Endothelial cell of umbilical vein (primary cell): ENCODE measurements around the gene CFAP99. TPM values are rescaled to one million over a fixed set of nuclear protein-coding genes. Genes with fewer than 3 reads are reported as not detected.

Experiments used
- BruUV-seq: library from RNA; stranded (reverse); fragments of 400-500 nt; replicated peaks from 2 replicates; lab custom pipeline; 2021; lab: Mats Ljungman, UMichigan
- CTCF ChIA-PET: fragments of 300-600, 350-600 bp; sonication (Branson Sonifier 250); formaldehyde crosslinking; loops from one replicate; lab custom pipeline; 2021; ENCODE audit warnings: antibody characterized with exemption, inconsistent platforms; lab: Charles Lee
- POLR2A ChIA-PET: fragments of 300-600, 350-600 bp; sonication (Branson Sonifier 250); formaldehyde crosslinking; loops from one replicate; lab custom pipeline; 2021; ENCODE audit warnings: antibody characterized with exemption, inconsistent platforms; lab: Charles Lee
- DNase-seq: peaks from one replicate; pipeline ENCODE4 v3.0.0-alpha.2; 2011; ENCODE audit warnings: low read depth, low spot score
- FAIRE-seq: peaks from 2 replicates; lab custom pipeline; 2011; peaks lifted over from hg19 to GRCh38; lab: Jason Lieb, UNC
- H2AFZ ChIP-seq: 2 replicates; pipeline ENCODE4 v1.6.0; 2012; ENCODE audit warnings: low read depth, low read length, control low read depth, inconsistent platforms
- H3K27ac ChIP-seq: 2 replicates; pipeline ENCODE4 v1.5.1; 2011; ENCODE audit warnings: low read depth, mild to moderate bottlenecking, control low read depth, low read length, moderate library complexity; ENCODE audit not compliant: insufficient read depth
- H3K27me3 ChIP-seq, 2 experiments: 2 replicates each; pipeline versions ENCODE4 v1.6.0 to v1.6.1; 2011; ENCODE audit warnings: low read length in 2 of 2, mixed read lengths in 1 of 2; ENCODE audit not compliant: control insufficient read depth in 2 of 2, insufficient read depth in 2 of 2
- H3K36me3 ChIP-seq, 2 experiments: 2 replicates in 1 of 2; 3 replicates in 1 of 2; pipeline ENCODE4 v1.5.1; 2011; ENCODE audit warnings: low read length in 2 of 2, mild to moderate bottlenecking in 1 of 2, moderate library complexity in 1 of 2; ENCODE audit not compliant: control insufficient read depth in 2 of 2, insufficient read depth in 2 of 2; ENCODE audit errors: extremely low read depth in 1 of 2
- H3K4me1 ChIP-seq: 3 replicates; pipeline ENCODE4 v1.5.1; 2011; ENCODE audit warnings: mild to moderate bottlenecking, low read length; ENCODE audit not compliant: control insufficient read depth, insufficient read depth; ENCODE audit errors: extremely low read depth
- H3K4me2 ChIP-seq: 2 replicates; pipeline ENCODE4 v1.6.1; 2011; ENCODE audit warnings: low read length, control low read depth, mixed read lengths; ENCODE audit not compliant: insufficient read depth
- H3K4me3 ChIP-seq, 3 experiments: fragments of 200-600 bp in 1 of 3; sonication (generic), shearing (Covaris generic) in 1 of 3; replicated peaks in 1 of 3; 2 replicates each; pipeline ENCODE4 v1.5.1; 2011 to 2016; ENCODE audit warnings: control low read depth in 3 of 3, low read length in 3 of 3, mild to moderate bottlenecking in 2 of 3, inconsistent platforms in 1 of 3, low read depth in 1 of 3, moderate library complexity in 1 of 3; ENCODE audit not compliant: insufficient read depth in 1 of 3
- H3K79me2 ChIP-seq: 2 replicates; pipeline ENCODE4 v1.6.0; 2012; ENCODE audit warnings: low read length, inconsistent platforms; ENCODE audit not compliant: control insufficient read depth, insufficient read depth
- H3K9ac ChIP-seq: replicated peaks from 2 replicates; pipeline ENCODE3; 2011; ENCODE audit warnings: low read length, control low read depth; ENCODE audit not compliant: insufficient read depth; ENCODE audit errors: extremely low read depth
- H3K9me1 ChIP-seq: replicated peaks from 3 replicates; pipeline ENCODE4 v1.6.0; 2011; ENCODE audit warnings: mild to moderate bottlenecking, low read length; ENCODE audit not compliant: control insufficient read depth, insufficient read depth; ENCODE audit errors: extremely low read depth
- H3K9me3 ChIP-seq: replicated peaks from 2 replicates; pipeline ENCODE4 v1.5.1; 2012; ENCODE audit warnings: low read length, inconsistent platforms; ENCODE audit not compliant: control insufficient read depth, insufficient read depth
- H4K20me1 ChIP-seq: replicated peaks from 2 replicates; pipeline ENCODE3; 2011; ENCODE audit warnings: mild to moderate bottlenecking, low read length; ENCODE audit not compliant: control insufficient read depth, insufficient read depth; ENCODE audit errors: extremely low read depth
- MYC ChIP-seq: IDR thresholded peaks from one replicate; pipeline ENCODE4 v1.6.1; 2011; ENCODE audit warnings: mild to moderate bottlenecking, low read depth, low read length
- POLR2A ChIP-seq: IDR thresholded peaks from 2 replicates; pipeline ENCODE4 v1.6.1; 2012; ENCODE audit warnings: low read depth, mild to moderate bottlenecking, control low read depth, low read length
- dilution Hi-C: fragments of 300-500 bp; cut with MboI; formaldehyde crosslinking; loops from one replicate; pipeline ENCODE4 v1.15.0; 2019; ENCODE audit warnings: low sequenced_read_pairs; ENCODE audit not compliant: extremely low pct_ligation_motif_present
- intact Hi-C: fragments of 100-400 bp; cut with micrococcal nuclease; formaldehyde crosslinking; loops from one replicate; pipeline ENCODE4 v1.10.0; 2022
- polyA plus RNA-seq, 4 experiments: library from polyadenylated mRNA; depleted of rRNA in 3 of 4; stranded (reverse) in 3 of 4; unstranded in 1 of 4; fragments of >200 nt; gene quantifications; 2 replicates each; pipeline versions ENCODE4 v1.2.1 to v1.2.3, GENCODE V29; 2011 to 2012; ENCODE audit warnings: missing spikeins in 1 of 4
- total RNA-seq: library from RNA; stranded (reverse); gene quantifications from 2 replicates; pipeline ENCODE4 v1.2.3, GENCODE V29; 2021
- TF ChIP-seq, protein P1 (sequence below), 2 donors: IDR thresholded peaks; 1 replicate in 1 of 2; 2 replicates in 1 of 2; pipeline ENCODE4 v1.5.1; 2011; ENCODE audit warnings: low read length in 2 of 2, mild to moderate bottlenecking in 2 of 2, moderate library complexity in 2 of 2, control low read depth in 1 of 2, inconsistent platforms in 1 of 2, low read depth in 1 of 2; ENCODE audit not compliant: insufficient read depth in 1 of 2; ENCODE audit errors: extremely low read depth in 1 of 2

Gene CFAP99
- total and polyA plus RNA-seq, 2 donors (not counting 3 experiments of a cell fraction or from before 2014, with no cell fraction given), result 0.03 TPM; not detected in 1

DNA sequence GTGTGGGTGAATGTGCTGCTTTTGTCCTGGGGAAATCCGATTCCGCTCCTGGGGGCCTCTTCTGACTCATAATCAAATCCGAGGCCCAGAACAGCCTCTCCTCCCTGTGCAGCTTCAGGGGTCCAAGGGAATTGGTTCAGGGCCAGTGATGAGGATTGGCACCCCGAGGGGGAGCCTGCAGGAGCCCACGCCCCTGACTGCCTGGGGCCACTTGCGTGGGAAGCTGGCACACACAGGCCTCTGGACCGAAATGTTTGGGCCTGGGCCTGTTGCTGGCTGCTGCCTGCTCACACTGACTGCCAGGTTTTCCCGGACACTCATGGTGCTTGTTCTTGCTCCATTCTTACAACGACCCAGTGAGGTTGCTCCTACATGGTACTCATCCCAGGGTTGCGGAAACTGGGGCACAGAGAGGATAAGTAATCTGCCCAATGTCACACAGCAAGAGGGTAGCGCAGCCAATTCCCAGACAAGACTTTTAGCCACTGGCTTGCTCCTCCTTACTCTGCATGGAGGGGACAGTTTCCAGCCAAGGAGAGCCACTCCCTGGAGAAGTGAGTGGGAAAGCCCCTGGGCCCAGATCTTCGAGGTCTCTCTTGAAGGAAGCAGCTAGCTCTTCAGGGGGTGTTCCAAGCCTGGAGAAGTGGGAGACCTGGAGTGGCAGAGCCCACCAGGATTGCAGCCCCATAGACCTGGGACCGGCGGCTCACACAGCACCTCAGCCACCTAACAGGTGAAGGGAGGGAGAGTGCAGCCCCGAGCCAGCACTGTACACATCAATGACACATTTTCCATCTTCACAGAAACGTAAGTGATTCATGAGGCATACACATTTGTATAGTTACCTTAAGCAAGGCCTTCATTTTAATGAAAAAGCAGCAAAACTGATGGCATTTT, 20.3 kb downstream of the CFAP99 start:
- H2AFZ ChIP-seq, result no peak overlapping the region
- ChIA-PET CTCF (interaction anchor here (9.8 kb wide), 1 partner anchor 219 kb away, joined by 149 read pairs; no protein-coding TSS in a partner anchor), POLR2A (no interaction called here)
- H3K4me1 ChIP-seq, result no peaks in the 10 kb centered on the region
- H3K9me1 ChIP-seq, result no peaks in the 10 kb centered on the region
- no TSS peak for BruUV-seq
- no peak overlapping the region for H3K9ac ChIP-seq
- no peaks in the 10 kb centered on the region for H3K27me3 ChIP-seq
- H3K9me3 ChIP-seq, result no peaks in the 10 kb centered on the region
- H3K4me2 ChIP-seq, result no peak overlapping the region
- H3K79me2 ChIP-seq, result no peaks in the 10 kb centered on the region
- H3K27ac ChIP-seq, result no peak overlapping the region
- H3K4me3 ChIP-seq, result no peak overlapping the region
- dilution Hi-C loops (no loop called here), intact Hi-C loops (no loop called here)
- DNase-seq, result no peak
- TF ChIP-seq POLR2A, result no peak
- no peaks in the 10 kb centered on the region for H4K20me1 ChIP-seq
- H3K36me3 ChIP-seq, result no peaks in the 10 kb centered on the region
- no peak for FAIRE-seq

DNA sequence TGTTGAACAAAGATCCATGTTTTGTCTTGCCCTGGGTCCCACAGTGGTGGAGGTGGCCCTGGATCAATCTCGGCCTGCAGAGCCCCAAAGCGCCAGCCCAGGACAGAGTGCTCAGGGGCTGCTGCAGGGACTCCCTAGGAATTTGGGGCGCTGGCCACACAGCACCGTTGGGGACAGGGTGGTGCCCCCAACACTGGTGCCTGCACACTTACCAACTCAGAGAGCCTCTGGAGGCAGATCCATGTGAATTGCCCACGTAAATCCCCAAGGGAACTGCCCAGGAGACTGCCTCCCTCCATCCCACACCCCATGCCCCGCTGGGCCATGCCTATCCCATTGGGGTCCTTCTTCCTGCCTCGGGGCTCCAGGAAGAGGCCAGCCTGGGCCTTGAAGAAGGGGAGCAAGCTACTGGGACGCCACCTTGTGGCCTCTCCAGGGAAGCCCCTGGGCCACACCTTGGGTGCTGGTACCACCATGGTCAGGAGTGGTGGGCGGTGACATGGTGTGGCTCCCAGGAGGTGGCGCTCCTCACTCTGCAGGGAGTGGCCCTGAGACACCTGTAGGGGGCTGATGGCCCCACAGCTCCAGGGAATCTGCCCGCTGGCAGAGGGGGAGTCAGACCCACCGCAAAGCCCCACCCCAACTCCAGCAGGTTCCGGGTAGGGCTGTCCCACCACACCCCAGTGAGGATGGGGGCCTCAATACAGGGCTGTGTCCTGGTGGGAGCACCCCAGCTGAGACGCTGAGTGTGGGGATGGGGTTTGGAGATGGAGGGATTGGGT, 22.8 kb downstream of the CFAP99 start:
- H3K9ac ChIP-seq, result no peak overlapping the region
- ChIA-PET POLR2A (no interaction called here), CTCF (interaction anchor here (0.5 to 9.8 kb wide), 22 partner anchors 8 to 224 kb away, joined by 3 to 149 read pairs (median 3); partner anchors contain the start of genes HAUS3, MXD4 and POLN)
- H3K27ac ChIP-seq, result no peak overlapping the region
- peak overlapping the region; percentile 60 for H2AFZ ChIP-seq
- TF ChIP-seq, protein P1, sequence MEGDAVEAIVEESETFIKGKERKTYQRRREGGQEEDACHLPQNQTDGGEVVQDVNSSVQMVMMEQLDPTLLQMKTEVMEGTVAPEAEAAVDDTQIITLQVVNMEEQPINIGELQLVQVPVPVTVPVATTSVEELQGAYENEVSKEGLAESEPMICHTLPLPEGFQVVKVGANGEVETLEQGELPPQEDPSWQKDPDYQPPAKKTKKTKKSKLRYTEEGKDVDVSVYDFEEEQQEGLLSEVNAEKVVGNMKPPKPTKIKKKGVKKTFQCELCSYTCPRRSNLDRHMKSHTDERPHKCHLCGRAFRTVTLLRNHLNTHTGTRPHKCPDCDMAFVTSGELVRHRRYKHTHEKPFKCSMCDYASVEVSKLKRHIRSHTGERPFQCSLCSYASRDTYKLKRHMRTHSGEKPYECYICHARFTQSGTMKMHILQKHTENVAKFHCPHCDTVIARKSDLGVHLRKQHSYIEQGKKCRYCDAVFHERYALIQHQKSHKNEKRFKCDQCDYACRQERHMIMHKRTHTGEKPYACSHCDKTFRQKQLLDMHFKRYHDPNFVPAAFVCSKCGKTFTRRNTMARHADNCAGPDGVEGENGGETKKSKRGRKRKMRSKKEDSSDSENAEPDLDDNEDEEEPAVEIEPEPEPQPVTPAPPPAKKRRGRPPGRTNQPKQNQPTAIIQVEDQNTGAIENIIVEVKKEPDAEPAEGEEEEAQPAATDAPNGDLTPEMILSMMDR (IDR thresholded peaks at IDR 0.05; ENCODE audit: extremely low read depth in 1 of 2, insufficient read depth in 1 of 2, low read depth in 1 of 2, low read length in 2 of 2), result peak; percentile 91 to 92
- no peak for TF ChIP-seq MYC
- no peaks in the 10 kb centered on the region for H3K27me3 ChIP-seq
- H3K4me2 ChIP-seq, result no peak overlapping the region
- H3K4me1 ChIP-seq, result no peaks in the 10 kb centered on the region
- no TSS peak for BruUV-seq
- no peaks in the 10 kb centered on the region for H3K9me3 ChIP-seq
- FAIRE-seq, result peak; percentile 53
- no peaks in the 10 kb centered on the region for H4K20me1 ChIP-seq
- dilution Hi-C loops, result no loop called here
- intact Hi-C loops, result loop anchor here (1.0 kb wide), 2 partner anchors 161 to 221 kb away; no protein-coding TSS in a partner anchor
- H3K4me3 ChIP-seq, result no peak overlapping the region
- H3K36me3 ChIP-seq, result no peaks in the 10 kb centered on the region
- no peaks in the 10 kb centered on the region for H3K79me2 ChIP-seq
- no peaks in the 10 kb centered on the region for H3K9me1 ChIP-seq
- peak; percentile 78 for DNase-seq
